ENCODE measurements around the gene TEDC1. TPM values are rescaled to one million over a fixed set of nuclear protein-coding genes. Genes with fewer than 3 reads are reported as not detected.

The TEDC1 gene
- total and polyA plus RNA-seq, 4 donors = 7.7 to 21.3 (median 16.8) TPM

- Histone ChIP-seq H3K36me3 (ENCODE audit: control insufficient read depth, insufficient read depth, low read length) (peaks cover 34% of the 10 kb centered on the region), H3K4me1 (ENCODE audit: control insufficient read depth, insufficient read depth, low read length) (peaks cover 99% of the 10 kb centered on the region), H3K4me3 (ENCODE audit: low read depth, low read length) (no peak overlapping the region), H3K27me3 (ENCODE audit: control insufficient read depth, insufficient read depth, low read length) (peaks cover 32% of the 10 kb centered on the region), H3K27ac (ENCODE audit: low read depth, low read length) (no peak overlapping the region), H3K9me3 (ENCODE audit: control insufficient read depth, insufficient read depth, low read length) (no peaks in the 10 kb centered on the region)
- WGBS (ENCODE audit: insufficient coverage) = 76% methylated on average over 18 of the region's 20 CpGs
- no peak for DNase-seq (ENCODE audit: low read depth in 4 of 6, low spot score in 6 of 6)
These were observed 6.7 kb upstream of the TEDC1 start for GRCh38 chr14:105484069-105484996.

GRCh38 chr14:105484997-105485393 is 6.1 kb upstream of the TEDC1 start:
- H3K4me3 ChIP-seq (ENCODE audit: low read depth, low read length) = no peak overlapping the region
- no peak overlapping the region for H3K27ac ChIP-seq (ENCODE audit: low read depth, low read length)
- H3K36me3 ChIP-seq (ENCODE audit: control insufficient read depth, insufficient read depth, low read length) = peaks cover 28% of the 10 kb centered on the region
- peaks cover 99% of the 10 kb centered on the region for H3K4me1 ChIP-seq (ENCODE audit: control insufficient read depth, insufficient read depth, low read length)
- 75% methylated on average over 10 of the region's 16 CpGs for WGBS (ENCODE audit: insufficient coverage)
- peaks cover 32% of the 10 kb centered on the region for H3K27me3 ChIP-seq (ENCODE audit: control insufficient read depth, insufficient read depth, low read length)
- H3K9me3 ChIP-seq (ENCODE audit: control insufficient read depth, insufficient read depth, low read length) = no peaks in the 10 kb centered on the region
- no peak for DNase-seq (ENCODE audit: low read depth in 4 of 6, low spot score in 6 of 6)

- Histone ChIP-seq H3K4me3 (ENCODE audit: low read depth, low read length) (no peak overlapping the region), H3K27ac (ENCODE audit: low read depth, low read length) (no peak overlapping the region), H3K27me3 (ENCODE audit: control insufficient read depth, insufficient read depth, low read length) (peaks cover 32% of the 10 kb centered on the region), H3K36me3 (ENCODE audit: control insufficient read depth, insufficient read depth, low read length) (peaks cover 22% of the 10 kb centered on the region), H3K9me3 (ENCODE audit: control insufficient read depth, insufficient read depth, low read length) (no peaks in the 10 kb centered on the region), H3K4me1 (ENCODE audit: control insufficient read depth, insufficient read depth, low read length) (peaks cover 95% of the 10 kb centered on the region)
- DNase-seq (ENCODE audit: low read depth in 4 of 6, low spot score in 6 of 6) = peak in 1 of 6 donors; percentile 52
- WGBS (ENCODE audit: insufficient coverage) = 18% methylated on average over 12 of the region's 12 CpGs
These were observed 5.3 kb upstream of the TEDC1 start for GRCh38 chr14:105485739-105486162.

GRCh38 chr14:105486163-105486973 is 4.7 kb upstream of the TEDC1 start, which contains the start of gene CRIP1:
Gene CRIP1, plus strand, starts transcription at chr14:105486886. Its CDS starts 374 bp downstream, at chr14:105487260.
- DNase-seq (ENCODE audit: low read depth in 4 of 6, low spot score in 6 of 6) = no peak
- Histone ChIP-seq H3K27me3 (ENCODE audit: control insufficient read depth, insufficient read depth, low read length) (peaks cover 32% of the 10 kb centered on the region), H3K36me3 (ENCODE audit: control insufficient read depth, insufficient read depth, low read length) (peaks cover 22% of the 10 kb centered on the region), H3K27ac (ENCODE audit: low read depth, low read length) (no peak within 1 kb of the TSS), H3K9me3 (ENCODE audit: control insufficient read depth, insufficient read depth, low read length) (no peaks in the 10 kb centered on the region), H3K4me1 (ENCODE audit: control insufficient read depth, insufficient read depth, low read length) (peaks cover 89% of the 10 kb centered on the region), H3K4me3 (ENCODE audit: low read depth, low read length) (peak within 1 kb of the TSS; percentile 24)
- WGBS (ENCODE audit: insufficient coverage) = 5% methylated on average over 56 of the region's 56 CpGs

- H3K4me1 ChIP-seq (ENCODE audit: control insufficient read depth, insufficient read depth, low read length) = peaks cover 89% of the 10 kb centered on the region
- WGBS (ENCODE audit: insufficient coverage) = 2% methylated on average over 45 of the region's 45 CpGs
These were observed 4.0 kb upstream of the TEDC1 start for GRCh38 chr14:105486974-105487448.

GRCh38 chr14:105487449-105487985 is 3.5 kb upstream of the TEDC1 start:
- Histone ChIP-seq H3K9me3 (ENCODE audit: control insufficient read depth, insufficient read depth, low read length) (no peaks in the 10 kb centered on the region), H3K4me1 (ENCODE audit: control insufficient read depth, insufficient read depth, low read length) (peaks cover 89% of the 10 kb centered on the region), H3K36me3 (ENCODE audit: control insufficient read depth, insufficient read depth, low read length) (peaks cover 27% of the 10 kb centered on the region), H3K27ac (ENCODE audit: low read depth, low read length) (no peak overlapping the region), H3K4me3 (ENCODE audit: low read depth, low read length) (peak overlapping the region; percentile 24), H3K27me3 (ENCODE audit: control insufficient read depth, insufficient read depth, low read length) (peaks cover 32% of the 10 kb centered on the region)
- DNase-seq (ENCODE audit: low read depth in 4 of 6, low spot score in 6 of 6) = no peak
- WGBS (ENCODE audit: insufficient coverage) = 4% methylated on average over 43 of the region's 48 CpGs

More at GRCh38 chr14:105486974-105487448, 4.0 kb upstream of the TEDC1 start:
- no peak overlapping the region for H3K27ac ChIP-seq (ENCODE audit: low read depth, low read length)
- H3K9me3 ChIP-seq (ENCODE audit: control insufficient read depth, insufficient read depth, low read length) = no peaks in the 10 kb centered on the region
- H3K4me3 ChIP-seq (ENCODE audit: low read depth, low read length) = peak overlapping the region; percentile 24
- H3K27me3 ChIP-seq (ENCODE audit: control insufficient read depth, insufficient read depth, low read length) = peaks cover 32% of the 10 kb centered on the region
- DNase-seq (ENCODE audit: low read depth in 4 of 6, low spot score in 6 of 6) = no peak
- H3K36me3 ChIP-seq (ENCODE audit: control insufficient read depth, insufficient read depth, low read length) = peaks cover 24% of the 10 kb centered on the region

- peaks cover 27% of the 10 kb centered on the region for H3K36me3 ChIP-seq (ENCODE audit: control insufficient read depth, insufficient read depth, low read length)
- 62% methylated on average over 25 of the region's 26 CpGs for WGBS (ENCODE audit: insufficient coverage)
- no peak for DNase-seq (ENCODE audit: low read depth in 4 of 6, low spot score in 6 of 6)
- no peaks in the 10 kb centered on the region for H3K9me3 ChIP-seq (ENCODE audit: control insufficient read depth, insufficient read depth, low read length)
- H3K4me1 ChIP-seq (ENCODE audit: control insufficient read depth, insufficient read depth, low read length) = peaks cover 84% of the 10 kb centered on the region
- peak overlapping the region; percentile 9 for H3K4me3 ChIP-seq (ENCODE audit: low read depth, low read length)
- H3K27ac ChIP-seq (ENCODE audit: low read depth, low read length) = no peak overlapping the region
- H3K27me3 ChIP-seq (ENCODE audit: control insufficient read depth, insufficient read depth, low read length) = peaks cover 32% of the 10 kb centered on the region
These were observed 2.9 kb upstream of the TEDC1 start for GRCh38 chr14:105487986-105488777.

- peak overlapping the region; percentile 90 for H3K27ac ChIP-seq (ENCODE audit: low read depth, low read length)
- peak overlapping the region; percentile 51 for H3K4me3 ChIP-seq (ENCODE audit: low read depth, low read length)
- no peaks in the 10 kb centered on the region for H3K9me3 ChIP-seq (ENCODE audit: control insufficient read depth, insufficient read depth, low read length)
- H3K4me1 ChIP-seq (ENCODE audit: control insufficient read depth, insufficient read depth, low read length) = peaks cover 76% of the 10 kb centered on the region
- peaks cover 26% of the 10 kb centered on the region for H3K36me3 ChIP-seq (ENCODE audit: control insufficient read depth, insufficient read depth, low read length)
- DNase-seq (ENCODE audit: low read depth in 4 of 6, low spot score in 6 of 6) = no peak
- 58% methylated on average over 16 of the region's 20 CpGs for WGBS (ENCODE audit: insufficient coverage)
- peaks cover 32% of the 10 kb centered on the region for H3K27me3 ChIP-seq (ENCODE audit: control insufficient read depth, insufficient read depth, low read length)
These were observed 2.1 kb upstream of the TEDC1 start for GRCh38 chr14:105488781-105489541.

Data from spinal cord (tissue), 10 donors.